ENCODE measurements around the gene DMRTA2.
"Not testable (repeated sequence)": the region's sequence is repeated elsewhere in the genome, so short reads cannot be mapped to it uniquely, and the experiment has no call there.

Gene DMRTA2

GRCh38 chr1:50423670-50424000 lies 392 bp upstream of the DMRTA2 start:
- DNase-seq: no peak

DNA sequence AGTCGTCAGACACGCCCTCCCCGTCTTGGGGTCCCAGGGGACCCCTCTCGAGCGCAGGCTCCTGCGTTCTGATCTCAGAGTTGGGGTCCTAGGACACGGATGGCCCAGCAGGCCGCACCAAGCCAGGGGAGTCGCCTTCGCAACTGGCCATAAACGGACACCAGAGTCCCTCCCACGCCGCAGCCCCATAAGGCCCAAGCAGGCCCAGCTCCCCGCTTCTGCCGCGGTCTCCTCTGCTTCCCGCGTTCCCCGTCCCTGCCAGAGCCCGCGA lies 633 bp downstream of the DMRTA2 start:
- no peak for DNase-seq

GRCh38 chr1:50421768-50422674 lies 1.2 kb downstream of the DMRTA2 start:
- no peak for DNase-seq

DNA sequence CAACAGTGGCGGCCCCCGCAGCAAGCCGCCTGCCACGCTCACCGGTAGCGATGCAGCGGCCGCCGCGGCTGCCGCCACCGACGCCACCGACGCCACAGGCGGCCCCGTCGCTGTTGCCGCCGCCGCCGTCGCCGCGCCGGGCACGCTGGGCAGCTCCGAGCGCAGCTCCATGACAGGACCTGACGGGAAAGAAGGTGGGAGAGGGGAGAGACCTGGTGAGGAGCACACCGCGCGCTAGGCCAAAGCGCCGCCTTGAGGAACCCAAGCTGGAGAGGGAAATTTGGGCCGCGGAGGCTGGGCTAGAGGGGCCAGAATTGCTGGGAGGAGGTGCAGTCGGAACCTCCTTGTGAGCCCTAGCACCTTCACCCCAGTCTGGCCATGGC lies 1.9 kb downstream of the DMRTA2 start:
- DNase-seq: no peak

GRCh38 chr1:50420689-50421365 lies 2.4 kb downstream of the DMRTA2 start:
- DNase-seq: no peak

- DNase-seq: no peak
These were observed 3.2 kb downstream of the DMRTA2 start for GRCh38 chr1:50419907-50420677.

GRCh38 chr1:50419192-50419906 lies 3.9 kb downstream of the DMRTA2 start:
- no peak for DNase-seq

- DNase-seq: no peak
These were observed 4.6 kb downstream of the DMRTA2 start for GRCh38 chr1:50418600-50419109.

DNA sequence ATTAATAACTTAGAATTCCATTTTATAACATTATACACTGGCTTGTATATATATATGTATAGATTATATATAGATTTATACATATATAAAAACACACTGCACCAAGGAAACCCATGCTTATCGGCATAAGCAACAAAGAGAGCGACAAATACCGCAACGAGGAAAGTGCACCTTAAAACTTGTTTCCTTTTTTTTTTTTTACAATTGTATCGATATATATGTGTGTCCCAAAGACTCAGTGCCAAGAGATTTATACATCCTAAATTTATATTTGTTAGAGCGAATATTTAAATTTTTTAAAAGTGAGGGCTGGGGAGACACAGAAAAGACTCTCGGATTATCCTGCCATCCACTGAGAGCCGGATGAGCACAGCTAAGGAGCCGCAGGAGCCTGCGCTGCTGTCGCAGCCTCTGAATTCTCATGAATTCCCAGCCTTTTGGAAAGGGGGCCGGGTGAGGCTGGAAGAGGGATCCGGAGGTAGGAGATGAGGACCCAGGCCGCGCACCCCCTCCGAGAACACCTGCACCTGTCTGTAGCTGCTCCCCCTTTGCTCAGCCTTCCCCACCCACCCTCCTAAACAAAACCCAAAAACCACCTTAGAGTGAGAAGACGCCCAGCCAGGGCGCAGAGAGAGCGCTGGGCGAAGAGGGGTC lies 5.2 kb downstream of the DMRTA2 start:
- DNase-seq: no peak

GRCh38 chr1:50417507-50417906 lies 5.7 kb downstream of the DMRTA2 start:
- DNase-seq: no peak

DNA sequence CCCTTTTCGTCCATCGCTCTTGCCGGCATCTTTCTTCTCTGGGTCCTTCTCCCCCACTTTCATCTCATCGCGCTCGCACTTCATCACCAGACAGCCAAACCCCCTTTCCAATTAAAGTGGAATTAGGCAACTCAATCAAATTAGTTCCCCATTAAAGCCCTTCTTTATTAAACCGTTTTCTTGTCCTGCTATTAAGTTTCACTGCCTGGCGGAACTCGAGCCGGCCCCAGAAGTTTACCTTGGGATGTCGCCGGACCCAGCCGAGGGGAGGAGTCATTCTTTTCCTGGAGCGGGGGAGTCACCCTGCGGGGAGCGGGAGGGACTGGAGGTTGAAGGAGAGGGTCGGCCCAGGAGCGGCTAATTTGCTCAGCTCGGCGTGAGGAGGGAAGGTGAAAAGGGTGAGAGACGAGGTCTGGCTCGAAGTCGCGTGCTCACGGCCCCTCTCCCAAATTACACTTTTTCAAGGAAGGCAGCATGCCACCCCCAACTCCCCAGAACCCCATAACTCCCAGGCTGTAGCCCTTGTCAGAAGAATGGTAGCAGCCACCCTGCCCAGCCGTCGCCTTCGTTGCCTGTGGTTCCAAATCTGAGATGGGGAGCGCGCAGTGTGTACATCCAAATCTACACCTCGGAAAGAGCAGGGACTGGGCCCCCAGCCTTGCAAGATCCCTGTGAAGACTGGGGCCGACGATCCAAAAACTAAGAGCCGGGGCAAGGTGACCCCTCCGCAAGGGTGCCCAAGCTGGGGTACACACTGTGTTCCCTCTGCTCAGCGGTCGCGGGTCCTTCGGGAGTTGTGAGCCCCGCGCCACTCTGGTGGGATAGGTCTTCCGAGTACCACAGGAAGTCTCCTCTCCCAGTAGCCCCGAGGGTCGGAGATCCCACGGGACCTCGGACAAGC lies 6.4 kb downstream of the DMRTA2 start:
- no peak for DNase-seq

- no peak for DNase-seq
These were observed 7.1 kb downstream of the DMRTA2 start for GRCh38 chr1:50416150-50416527.

DNA sequence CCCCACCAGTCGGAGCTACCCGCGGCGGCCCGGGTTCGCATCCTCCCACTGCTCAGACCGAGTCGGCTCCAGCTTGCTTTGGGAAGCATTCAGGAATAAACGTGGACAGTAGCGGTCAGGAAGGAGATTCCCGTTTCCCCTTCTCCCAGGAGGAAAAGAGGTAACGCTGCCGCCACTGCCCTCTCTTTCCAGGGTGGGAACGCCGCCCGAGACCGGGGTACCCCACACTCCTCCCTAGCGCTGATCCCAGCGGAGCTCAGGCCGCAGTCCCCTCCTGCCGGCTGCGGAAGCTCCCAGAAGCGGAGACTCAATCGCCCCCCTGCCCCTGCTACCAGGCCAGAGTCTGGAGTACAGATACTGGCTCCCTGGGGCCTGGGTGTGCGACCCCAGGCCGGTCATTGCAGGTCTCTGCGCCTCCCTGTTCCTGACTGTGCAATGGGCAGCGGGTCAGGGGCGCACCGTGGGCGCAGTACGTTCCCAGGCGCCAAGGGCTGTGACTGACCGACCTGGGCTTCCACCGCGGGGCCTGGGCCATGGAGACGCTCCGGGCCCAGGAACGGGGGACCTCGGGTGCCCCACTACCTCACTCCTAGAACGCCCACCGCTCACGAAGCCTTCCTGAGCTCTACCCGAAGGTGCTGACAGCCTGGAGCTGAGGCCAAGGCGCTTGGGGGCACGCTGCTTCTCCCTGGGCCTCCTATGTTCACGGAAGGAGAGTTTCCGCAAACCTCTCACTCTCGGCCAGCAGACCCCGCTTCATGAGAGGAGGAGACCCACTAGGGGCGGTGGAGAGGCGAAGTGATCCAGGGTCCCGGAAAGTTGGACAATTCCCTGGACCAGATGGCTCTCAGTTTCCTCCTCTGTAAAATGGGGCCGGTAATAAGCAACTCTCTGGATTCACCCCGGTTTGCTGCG lies 7.8 kb downstream of the DMRTA2 start:
- DNase-seq: no peak

GRCh38 chr1:50414853-50415234 lies 8.4 kb downstream of the DMRTA2 start:
- no peak for DNase-seq

GRCh38 chr1:50412813-50413476 lies 10.3 kb downstream of the DMRTA2 start:
- no peak for DNase-seq

DNA sequence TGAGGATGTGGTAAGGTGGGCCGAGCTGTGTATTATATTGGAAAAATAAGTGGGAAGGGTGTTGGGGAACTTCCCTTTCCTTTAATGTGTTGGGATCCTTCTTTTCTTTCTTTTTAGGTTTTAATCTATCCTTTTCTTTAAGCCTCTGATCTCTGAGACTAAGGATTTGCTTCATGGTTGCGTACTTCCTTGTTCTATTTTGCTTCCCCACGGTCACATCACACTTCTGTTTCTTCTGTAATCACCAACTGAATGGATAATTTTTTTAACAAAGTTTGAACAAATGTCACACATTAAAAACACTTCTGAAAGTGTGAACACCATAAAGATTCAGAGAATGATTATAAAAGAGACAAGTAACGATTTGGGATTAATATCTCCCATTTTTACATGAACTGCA lies 17.4 kb downstream of the DMRTA2 start:
- DNase-seq: no peak

GRCh38 chr1:50393522-50394120 lies 29.6 kb downstream of the DMRTA2 start:
- DNase-seq: no peak

DNA sequence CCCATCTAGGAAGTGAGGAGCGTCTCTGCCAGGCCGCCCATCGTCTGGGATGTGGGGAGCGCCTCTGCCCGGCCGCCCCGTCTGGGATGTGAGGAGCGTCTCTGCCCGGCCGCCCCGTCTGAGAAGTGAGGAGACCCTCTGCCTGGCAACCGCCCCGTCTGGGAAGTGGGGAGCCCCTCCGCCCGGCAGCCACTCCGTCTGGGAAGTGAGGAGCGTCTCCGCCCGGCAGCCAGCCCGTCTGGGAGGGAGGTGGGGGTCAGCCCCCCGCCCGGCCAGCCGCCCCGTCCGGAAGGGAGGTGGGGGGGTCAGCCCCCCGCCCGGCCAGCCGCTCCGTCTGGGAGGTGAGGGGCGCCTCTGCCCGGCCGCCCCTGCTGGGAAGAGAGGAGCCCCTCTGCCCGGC lies 41.7 kb downstream of the DMRTA2 start:
- DNase-seq: not testable (repeated sequence)

DNA sequence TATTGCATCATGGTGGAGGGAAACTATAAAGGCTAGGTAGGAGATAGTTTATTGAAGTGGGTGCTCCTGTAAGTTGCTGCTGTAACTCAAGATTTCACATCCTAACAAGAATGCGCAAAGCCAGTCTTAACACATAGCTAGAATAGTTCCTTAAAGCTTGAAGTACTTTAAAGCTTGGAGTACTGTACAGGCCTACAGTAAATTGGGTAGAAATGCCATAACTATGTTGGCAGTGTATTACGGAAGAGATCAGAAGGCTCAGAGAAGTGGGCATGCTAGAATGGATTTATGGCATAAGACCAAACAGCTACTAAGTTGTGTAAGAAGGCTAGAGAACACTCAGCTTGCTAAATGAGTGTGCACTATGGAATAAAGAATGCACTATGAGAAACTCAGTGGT lies 44.5 kb downstream of the DMRTA2 start:
- no peak for DNase-seq

Measured in NCI-H226 (cell line).